Measurements from ENCODE around the gene SLC4A7. TPM values are rescaled to one million over a fixed set of nuclear protein-coding genes. Genes with fewer than 3 reads are reported as not detected.
A peak's percentile ranks its signal among the peaks of the same experiment; 100 is the strongest.

The SLC4A7 gene
- polyA plus RNA-seq, 1 of the 3 experiments (the other 2 are of a cell fraction): 3.9 TPM

- TF ChIP-seq CTCF (IDR thresholded peaks at IDR 0.05) (no peak), JUND (IDR thresholded peaks at IDR 0.05) (no peak)
These were observed 20.6 kb upstream of the SLC4A7 start (continued) for GRCh38 chr3:27504749-27505148.

- Histone ChIP-seq H3K4me1 (ENCODE audit: control insufficient read depth in 1 of 2, insufficient read depth in 2 of 2, low read depth in 1 of 2, low read length in 1 of 2) (no peaks in the 10 kb centered on the region), H3K79me2 (ENCODE audit: insufficient read depth) (no peaks in the 10 kb centered on the region), H3K27ac (ENCODE audit: low read depth in 2 of 2, low read length in 1 of 2) (peak overlapping the region in 1 of 2 experiments; percentile 28; a peak in 2 of 4 replicates), H3F3A (replicated peaks; ENCODE audit: insufficient read depth) (peaks cover 13% of the 10 kb centered on the region), H3K4me2 (no peak overlapping the region), H2AFZ (ENCODE audit: low read depth) (no peak overlapping the region), H3K4me3 (ENCODE audit: low read depth in 2 of 2, low read length in 1 of 2) (no peak overlapping the region), H3K9me3 (no peaks in the 10 kb centered on the region), H3K9ac (no peak overlapping the region), H3K27me3 (ENCODE audit: insufficient read depth) (no peaks in the 10 kb centered on the region), H3K9me2 (no peaks in the 10 kb centered on the region), H3K36me3 (replicated peaks in 1 of 2; ENCODE audit: control insufficient read depth in 1 of 2, insufficient read depth in 2 of 2, low read length in 1 of 2) (no peaks in the 10 kb centered on the region), H4K20me1 (ENCODE audit: insufficient read depth) (no peaks in the 10 kb centered on the region)
- peak; percentile 34; the same call in 1 of the 2 replicates for TF ChIP-seq FOSL2 (IDR thresholded peaks at IDR 0.05; ENCODE audit: borderline replicate concordance, low read depth)
- TF ChIP-seq TCF12 (IDR thresholded peaks at IDR 0.05): peak; percentile 36; the same call in 1 of the 2 replicates
- peak; percentile 19; the same call in 1 of the 2 replicates for TF ChIP-seq MEF2A (IDR thresholded peaks at IDR 0.05; ENCODE audit: borderline replicate concordance, low read depth)
- TF ChIP-seq REST (IDR thresholded peaks at IDR 0.05; ENCODE audit: low read depth, low read length): no peak
- no peak for TF ChIP-seq MXI1 (IDR thresholded peaks at IDR 0.05; ENCODE audit: low read depth, low read length)
- peak; percentile 29 for TF ChIP-seq JUND (IDR thresholded peaks at IDR 0.05)
- TF ChIP-seq NFIC (IDR thresholded peaks at IDR 0.05; ENCODE audit: borderline replicate concordance): no peak; the same call in 1 of the 2 replicates
- TF ChIP-seq EP300 (IDR thresholded peaks at IDR 0.05; ENCODE audit: borderline replicate concordance in 1 of 2, low read depth in 1 of 2, low read length in 1 of 2): 0 out of 4 replicates have a peak, but pooled peaks of 1 of the 2 experiments have one; percentile 21
- 56% methylated on average over 5 of the region's 5 CpGs for WGBS (ENCODE audit: low lambda C conversion rate)
- DNase-seq: no peak
- ChIA-PET POLR2A (no interaction called here), CTCF (no interaction called here)
These were observed 19.3 kb upstream of the SLC4A7 start for GRCh38 chr3:27503526-27503925.

- H3K9ac ChIP-seq: no peak overlapping the region
- H3K4me2 ChIP-seq: no peak overlapping the region
- H3K4me3 ChIP-seq (ENCODE audit: low read depth in 2 of 2, low read length in 1 of 2): no peak overlapping the region
- 97% methylated on average over 3 of the region's 3 CpGs for WGBS (ENCODE audit: low lambda C conversion rate)
- POLR2A ChIA-PET: no interaction called here
- no peak for DNase-seq
- H3K27me3 ChIP-seq (ENCODE audit: insufficient read depth): no peaks in the 10 kb centered on the region
- H3K36me3 ChIP-seq (replicated peaks in 1 of 2; ENCODE audit: control insufficient read depth in 1 of 2, insufficient read depth in 2 of 2, low read length in 1 of 2): no peaks in the 10 kb centered on the region
- H3F3A ChIP-seq (replicated peaks; ENCODE audit: insufficient read depth): peaks cover 5% of the 10 kb centered on the region
- no peaks in the 10 kb centered on the region for H3K4me1 ChIP-seq (ENCODE audit: control insufficient read depth in 1 of 2, insufficient read depth in 2 of 2, low read depth in 1 of 2, low read length in 1 of 2)
- no peaks in the 10 kb centered on the region for H3K9me3 ChIP-seq
- no peak overlapping the region for H2AFZ ChIP-seq (ENCODE audit: low read depth)
- no peak overlapping the region for H3K27ac ChIP-seq (ENCODE audit: low read depth in 2 of 2, low read length in 1 of 2)
- CTCF ChIA-PET: no interaction called here
- H3K79me2 ChIP-seq (ENCODE audit: insufficient read depth): no peaks in the 10 kb centered on the region
- no peaks in the 10 kb centered on the region for H3K9me2 ChIP-seq
- H4K20me1 ChIP-seq (ENCODE audit: insufficient read depth): no peaks in the 10 kb centered on the region
- TF ChIP-seq MEF2A (IDR thresholded peaks at IDR 0.05; ENCODE audit: borderline replicate concordance, low read depth) (no peak), REST (IDR thresholded peaks at IDR 0.05; ENCODE audit: low read depth, low read length) (no peak), POLR2AphosphoS5 (IDR thresholded peaks at IDR 0.05; ENCODE audit: low read depth, low read length) (no peak), NFIC (IDR thresholded peaks at IDR 0.05; ENCODE audit: borderline replicate concordance) (no peak), SIN3A (IDR thresholded peaks at IDR 0.05; ENCODE audit: borderline replicate concordance, low read depth, low read length) (no peak), TCF12 (IDR thresholded peaks at IDR 0.05) (no peak), GABPA (IDR thresholded peaks at IDR 0.05; ENCODE audit: low read depth) (no peak), USF2 (IDR thresholded peaks at IDR 0.05; ENCODE audit: borderline replicate concordance, low read depth, low read length) (no peak)
These were observed 17.6 kb upstream of the SLC4A7 start for GRCh38 chr3:27501759-27502158.

Measured in SK-N-SH (cell line).